Stomach (tissue), 4 donors: ENCODE data around the gene DCLRE1C.

ENCODE experiments used
- CTCF ChIP-seq, 7 experiments: fragments of 450-650 bp in 4 of 7; fragments of 200-600 bp in 3 of 7; sonication (generic) in 3 of 7; IDR thresholded peaks; one replicate each; pipeline ENCODE4 v1.5.1; 2016 to 2019; ENCODE audit warnings: antibody characterized with exemption in 7 of 7, control low read depth in 2 of 7, mild to moderate bottlenecking in 1 of 7
- EP300 ChIP-seq: sonication (generic); formaldehyde crosslinking; IDR thresholded peaks from one replicate; pipeline ENCODE4 v1.6.1; 2017; ENCODE audit warnings: antibody characterized with exemption
- POLR2AphosphoS5 ChIP-seq, 3 donors: sonication (generic); formaldehyde crosslinking; IDR thresholded peaks; one replicate each; pipeline ENCODE4 v1.6.1; 2016; ENCODE audit warnings: antibody characterized with exemption in 3 of 3

- TF ChIP-seq CTCF (IDR thresholded peaks at IDR 0.05) (no peak), POLR2AphosphoS5 (IDR thresholded peaks at IDR 0.05) (no peak), EP300 (no peak)
These were observed 98.4 kb downstream of the DCLRE1C start for GRCh38 chr10:14855453-14855852.
